ENCODE measurements around the gene RAP1GAP.

- TF ChIP-seq FOXM1 (CRISPR knock-in tag; IDR thresholded peaks at IDR 0.05) = no peak
- TF ChIP-seq, protein P1, sequence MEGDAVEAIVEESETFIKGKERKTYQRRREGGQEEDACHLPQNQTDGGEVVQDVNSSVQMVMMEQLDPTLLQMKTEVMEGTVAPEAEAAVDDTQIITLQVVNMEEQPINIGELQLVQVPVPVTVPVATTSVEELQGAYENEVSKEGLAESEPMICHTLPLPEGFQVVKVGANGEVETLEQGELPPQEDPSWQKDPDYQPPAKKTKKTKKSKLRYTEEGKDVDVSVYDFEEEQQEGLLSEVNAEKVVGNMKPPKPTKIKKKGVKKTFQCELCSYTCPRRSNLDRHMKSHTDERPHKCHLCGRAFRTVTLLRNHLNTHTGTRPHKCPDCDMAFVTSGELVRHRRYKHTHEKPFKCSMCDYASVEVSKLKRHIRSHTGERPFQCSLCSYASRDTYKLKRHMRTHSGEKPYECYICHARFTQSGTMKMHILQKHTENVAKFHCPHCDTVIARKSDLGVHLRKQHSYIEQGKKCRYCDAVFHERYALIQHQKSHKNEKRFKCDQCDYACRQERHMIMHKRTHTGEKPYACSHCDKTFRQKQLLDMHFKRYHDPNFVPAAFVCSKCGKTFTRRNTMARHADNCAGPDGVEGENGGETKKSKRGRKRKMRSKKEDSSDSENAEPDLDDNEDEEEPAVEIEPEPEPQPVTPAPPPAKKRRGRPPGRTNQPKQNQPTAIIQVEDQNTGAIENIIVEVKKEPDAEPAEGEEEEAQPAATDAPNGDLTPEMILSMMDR (CRISPR knock-in tag; IDR thresholded peaks at IDR 0.05) = peak; percentile 95
- TF ChIP-seq MYC (CRISPR knock-in tag; IDR thresholded peaks at IDR 0.05; ENCODE audit: borderline replicate concordance) = peak; percentile 56; the same call in 1 of the 2 replicates
- TF ChIP-seq, protein P2, sequence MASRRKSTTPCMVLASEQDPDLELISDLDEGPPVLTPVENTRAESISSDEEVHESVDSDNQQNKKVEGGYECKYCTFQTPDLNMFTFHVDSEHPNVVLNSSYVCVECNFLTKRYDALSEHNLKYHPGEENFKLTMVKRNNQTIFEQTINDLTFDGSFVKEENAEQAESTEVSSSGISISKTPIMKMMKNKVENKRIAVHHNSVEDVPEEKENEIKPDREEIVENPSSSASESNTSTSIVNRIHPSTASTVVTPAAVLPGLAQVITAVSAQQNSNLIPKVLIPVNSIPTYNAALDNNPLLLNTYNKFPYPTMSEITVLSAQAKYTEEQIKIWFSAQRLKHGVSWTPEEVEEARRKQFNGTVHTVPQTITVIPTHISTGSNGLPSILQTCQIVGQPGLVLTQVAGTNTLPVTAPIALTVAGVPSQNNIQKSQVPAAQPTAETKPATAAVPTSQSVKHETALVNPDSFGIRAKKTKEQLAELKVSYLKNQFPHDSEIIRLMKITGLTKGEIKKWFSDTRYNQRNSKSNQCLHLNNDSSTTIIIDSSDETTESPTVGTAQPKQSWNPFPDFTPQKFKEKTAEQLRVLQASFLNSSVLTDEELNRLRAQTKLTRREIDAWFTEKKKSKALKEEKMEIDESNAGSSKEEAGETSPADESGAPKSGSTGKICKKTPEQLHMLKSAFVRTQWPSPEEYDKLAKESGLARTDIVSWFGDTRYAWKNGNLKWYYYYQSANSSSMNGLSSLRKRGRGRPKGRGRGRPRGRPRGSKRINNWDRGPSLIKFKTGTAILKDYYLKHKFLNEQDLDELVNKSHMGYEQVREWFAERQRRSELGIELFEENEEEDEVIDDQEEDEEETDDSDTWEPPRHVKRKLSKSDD (CRISPR knock-in tag; IDR thresholded peaks at IDR 0.05; ENCODE audit: low read depth) = no peak
- TF ChIP-seq, protein P3, sequence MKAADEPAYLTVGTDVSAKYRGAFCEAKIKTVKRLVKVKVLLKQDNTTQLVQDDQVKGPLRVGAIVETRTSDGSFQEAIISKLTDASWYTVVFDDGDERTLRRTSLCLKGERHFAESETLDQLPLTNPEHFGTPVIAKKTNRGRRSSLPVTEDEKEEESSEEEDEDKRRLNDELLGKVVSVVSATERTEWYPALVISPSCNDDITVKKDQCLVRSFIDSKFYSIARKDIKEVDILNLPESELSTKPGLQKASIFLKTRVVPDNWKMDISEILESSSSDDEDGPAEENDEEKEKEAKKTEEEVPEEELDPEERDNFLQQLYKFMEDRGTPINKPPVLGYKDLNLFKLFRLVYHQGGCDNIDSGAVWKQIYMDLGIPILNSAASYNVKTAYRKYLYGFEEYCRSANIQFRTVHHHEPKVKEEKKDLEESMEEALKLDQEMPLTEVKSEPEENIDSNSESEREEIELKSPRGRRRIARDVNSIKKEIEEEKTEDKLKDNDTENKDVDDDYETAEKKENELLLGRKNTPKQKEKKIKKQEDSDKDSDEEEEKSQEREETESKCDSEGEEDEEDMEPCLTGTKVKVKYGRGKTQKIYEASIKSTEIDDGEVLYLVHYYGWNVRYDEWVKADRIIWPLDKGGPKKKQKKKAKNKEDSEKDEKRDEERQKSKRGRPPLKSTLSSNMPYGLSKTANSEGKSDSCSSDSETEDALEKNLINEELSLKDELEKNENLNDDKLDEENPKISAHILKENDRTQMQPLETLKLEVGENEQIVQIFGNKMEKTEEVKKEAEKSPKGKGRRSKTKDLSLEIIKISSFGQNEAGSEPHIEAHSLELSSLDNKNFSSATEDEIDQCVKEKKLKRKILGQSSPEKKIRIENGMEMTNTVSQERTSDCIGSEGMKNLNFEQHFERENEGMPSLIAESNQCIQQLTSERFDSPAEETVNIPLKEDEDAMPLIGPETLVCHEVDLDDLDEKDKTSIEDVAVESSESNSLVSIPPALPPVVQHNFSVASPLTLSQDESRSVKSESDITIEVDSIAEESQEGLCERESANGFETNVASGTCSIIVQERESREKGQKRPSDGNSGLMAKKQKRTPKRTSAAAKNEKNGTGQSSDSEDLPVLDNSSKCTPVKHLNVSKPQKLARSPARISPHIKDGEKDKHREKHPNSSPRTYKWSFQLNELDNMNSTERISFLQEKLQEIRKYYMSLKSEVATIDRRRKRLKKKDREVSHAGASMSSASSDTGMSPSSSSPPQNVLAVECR (CRISPR knock-in tag; IDR thresholded peaks at IDR 0.05; ENCODE audit: borderline replicate concordance) = peak; percentile 92
- TF ChIP-seq TAF15 (IDR thresholded peaks at IDR 0.05; ENCODE audit: low read depth, low read length, poor library complexity, severe bottlenecking) = no peak
- TF ChIP-seq ZFP36L1 (CRISPR knock-in tag; IDR thresholded peaks at IDR 0.05) = no peak
These were observed 9.8 kb downstream of the RAP1GAP start for GRCh38 chr1:21659099-21659923.

All from HepG2 (cell line).